HG03066 (cell line): ENCODE results near the gene SMYD3.

Experiments
- ATAC-seq: cut with Tn5 transposase; IDR thresholded peaks from one replicate; pipeline ENCODE4 v1.9.1; 2021; ENCODE audit warnings: low read depth; ENCODE audit not compliant: unreplicated experiment

The SMYD3 gene

GRCh38 chr1:245896258-245896657 is 610.8 kb downstream of the SMYD3 start:
- ATAC-seq = no peak

GRCh38 chr1:245895455-245895959 is 611.6 kb downstream of the SMYD3 start:
- no peak for ATAC-seq

GRCh38 chr1:245894843-245895242 is 612.2 kb downstream of the SMYD3 start:
- ATAC-seq = no peak

- no peak for ATAC-seq
Observed at GRCh38 chr1:245893025-245893424, 614.1 kb downstream of the SMYD3 start.

- no peak for ATAC-seq
Observed at GRCh38 chr1:245888809-245889208, 618.3 kb downstream of the SMYD3 start.

- no peak for ATAC-seq
Observed at GRCh38 chr1:245887829-245888228, 619.2 kb downstream of the SMYD3 start.

- no peak for ATAC-seq
Observed at GRCh38 chr1:245881767-245882391, 625.2 kb downstream of the SMYD3 start.

- no peak for ATAC-seq
Observed at GRCh38 chr1:245880754-245881403, 626.2 kb downstream of the SMYD3 start.

- ATAC-seq = no peak
Observed at GRCh38 chr1:245879091-245879490, 628.0 kb downstream of the SMYD3 start.

- ATAC-seq = no peak
Observed at GRCh38 chr1:245878585-245878984, 628.5 kb downstream of the SMYD3 start.

- no peak for ATAC-seq
Observed at GRCh38 chr1:245877976-245878375, 629.1 kb downstream of the SMYD3 start.

GRCh38 chr1:245876586-245876985 is 630.5 kb downstream of the SMYD3 start:
- ATAC-seq = no peak

GRCh38 chr1:245875581-245876261 is 631.4 kb downstream of the SMYD3 start:
- no peak for ATAC-seq

- ATAC-seq = no peak
Observed at GRCh38 chr1:245874942-245875580, 632.0 kb downstream of the SMYD3 start.

GRCh38 chr1:245873883-245874671 is 633.0 kb downstream of the SMYD3 start:
- ATAC-seq = no peak

GRCh38 chr1:245873068-245873467 is 634.0 kb downstream of the SMYD3 start:
- ATAC-seq = no peak

GRCh38 chr1:245872475-245872874 is 634.6 kb downstream of the SMYD3 start:
- no peak for ATAC-seq

- ATAC-seq = no peak
Observed at GRCh38 chr1:245871915-245872314, 635.2 kb downstream of the SMYD3 start.

- ATAC-seq = no peak
Observed at GRCh38 chr1:245871191-245871590, 635.9 kb downstream of the SMYD3 start.

GRCh38 chr1:245870698-245871097 is 636.4 kb downstream of the SMYD3 start:
- no peak for ATAC-seq
